K562 (cell line): ENCODE data around the gene TRIM27. TPM values are rescaled to one million over a fixed set of nuclear protein-coding genes. Genes with fewer than 3 reads are reported as not detected.
A peak's percentile ranks its signal among the peaks of the same experiment; 100 is the strongest.

Experiments used
- ARID3A ChIP-seq: IDR thresholded peaks from 2 replicates; pipeline ENCODE4 v1.6.1; 2012; ENCODE audit warnings: low read depth, low read length, improper control_type of control experiment, borderline replicate concordance
- BDP1 ChIP-seq: IDR thresholded peaks from 3 replicates; pipeline ENCODE4 v1.6.1; 2011; ENCODE audit not compliant: insufficient read length, insufficient read depth
- CBX3 ChIP-seq, 2 experiments: IDR thresholded peaks; 1 replicate in 1 of 2; 2 replicates in 1 of 2; pipeline ENCODE4 v1.6.1; 2012; ENCODE audit warnings: inconsistent platforms in 2 of 2, low read length in 2 of 2, borderline replicate concordance in 1 of 2, control low read depth in 1 of 2
- CHD2 ChIP-seq: IDR thresholded peaks from 2 replicates; pipeline ENCODE4 v1.6.1; 2011; ENCODE audit warnings: low read depth, low read length
- MBD2 ChIP-seq: sonication (generic); IDR thresholded peaks from 2 replicates; pipeline ENCODE4 v1.6.1; 2016; ENCODE audit warnings: low read depth, borderline replicate concordance
- MCM3 ChIP-seq: fragments of 450-650 bp; IDR thresholded peaks from 2 replicates; pipeline ENCODE4 v1.6.1; 2016
- NFIC ChIP-seq: fragments of 450-650 bp; IDR thresholded peaks from 2 replicates; pipeline ENCODE4 v1.6.1; 2017; ENCODE audit warnings: mild to moderate bottlenecking, inconsistent platforms
- POLR3A ChIP-seq: IDR thresholded peaks from 2 replicates; pipeline ENCODE4 v1.6.1; 2011; ENCODE audit warnings: borderline replicate concordance, mild to moderate bottlenecking, moderate library complexity; ENCODE audit not compliant: insufficient read length, insufficient read depth; ENCODE audit errors: extremely low read depth
- PPARD ChIP-seq: fragments of 250-450 bp; sonication (Bioruptor Pico); IDR thresholded peaks from 2 replicates; pipeline ENCODE4 v1.8.0; 2022; ENCODE audit warnings: inconsistent platforms, mild to moderate bottlenecking, moderate library complexity
- ZEB2 ChIP-seq: fragments of 450-650 bp; IDR thresholded peaks from 2 replicates; pipeline ENCODE4 v1.6.1; 2016
- ZNF24 ChIP-seq: fragments of 450-650 bp; IDR thresholded peaks from 2 replicates; pipeline ENCODE4 v1.6.1; 2016
- ZNF324 ChIP-seq: fragments of 250-450 bp; sonication (Bioruptor Pico); IDR thresholded peaks from 2 replicates; pipeline ENCODE4 v1.4.0; 2020; ENCODE audit warnings: mild to moderate bottlenecking
- ZNF445 ChIP-seq: fragments of 250-450 bp; sonication (Bioruptor Pico); IDR thresholded peaks from 2 replicates; pipeline ENCODE4 v1.4.0; 2020; ENCODE audit warnings: low read depth, mild to moderate bottlenecking, moderate library complexity
- ZNF77 ChIP-seq: fragments of 250-450 bp; sonication (Bioruptor Pico); IDR thresholded peaks from 2 replicates; pipeline ENCODE4 v1.5.0; 2020
- polyA plus RNA-seq, 8 experiments: library from polyadenylated mRNA; depleted of rRNA in 4 of 8; stranded (reverse) in 5 of 8; unstranded in 3 of 8; fragments of >200 nt; fragmentation: Nextera tagmentation in 2 of 8; fragmentation: Illumina TruSeq in 1 of 8; extraction: Ambion mirVana in 2 of 8; extraction: Trizol in 1 of 8; gene quantifications; 2 replicates each; pipeline versions ENCODE4 v1.2.1 to v1.2.3, GENCODE V29; 2011 to 2014; ENCODE audit warnings: inconsistent platforms in 1 of 8, missing spikeins in 1 of 8
- total RNA-seq, 7 experiments: library from RNA; depleted of rRNA in 6 of 7; stranded (reverse); fragments of >200 nt in 6 of 7; fragmentation: Illumina TruSeq in 2 of 7; extraction: Trizol in 2 of 7; gene quantifications; 2 replicates each; pipeline versions ENCODE4 v1.2.1 to v1.2.3, GENCODE V29; 2011 to 2021; ENCODE audit warnings: low replicate concordance in 1 of 7
- TF ChIP-seq, protein P1 (sequence below): fragments of 450-650 bp; IDR thresholded peaks from 2 replicates; pipeline ENCODE4 v1.6.1; 2016; ENCODE audit warnings: mild to moderate bottlenecking
- TF ChIP-seq, protein P2 (sequence below): fragments of 450-650 bp; IDR thresholded peaks from 2 replicates; pipeline ENCODE4 v1.6.1; 2016
- TF ChIP-seq, protein P3 (sequence below): IDR thresholded peaks from 3 replicates; pipeline ENCODE4 v1.6.1; 2011; ENCODE audit warnings: borderline replicate concordance, mild to moderate bottlenecking, moderate library complexity; ENCODE audit not compliant: insufficient read length; ENCODE audit errors: extremely low read depth
- TF ChIP-seq, protein P4 (sequence below), 3 experiments: IDR thresholded peaks in 2 of 3; conservative IDR thresholded peaks in 1 of 3; 2 replicates each; pipeline ENCODE4 v1.5.1; 2011 to 2012; ENCODE audit warnings: low read length in 3 of 3, mild to moderate bottlenecking in 3 of 3, control low read depth in 2 of 3, improper control_type of control experiment in 1 of 3, inconsistent platforms in 1 of 3, low read depth in 1 of 3, mixed read lengths in 1 of 3, moderate library complexity in 1 of 3; ENCODE audit not compliant: insufficient read depth in 2 of 3

The TRIM27 gene
- total and polyA plus RNA-seq, 9 of the 15 experiments (the other 6 are each of a cell fraction or from before 2014, with no cell fraction given): 37.7 to 235 (median 122) TPM

DNA sequence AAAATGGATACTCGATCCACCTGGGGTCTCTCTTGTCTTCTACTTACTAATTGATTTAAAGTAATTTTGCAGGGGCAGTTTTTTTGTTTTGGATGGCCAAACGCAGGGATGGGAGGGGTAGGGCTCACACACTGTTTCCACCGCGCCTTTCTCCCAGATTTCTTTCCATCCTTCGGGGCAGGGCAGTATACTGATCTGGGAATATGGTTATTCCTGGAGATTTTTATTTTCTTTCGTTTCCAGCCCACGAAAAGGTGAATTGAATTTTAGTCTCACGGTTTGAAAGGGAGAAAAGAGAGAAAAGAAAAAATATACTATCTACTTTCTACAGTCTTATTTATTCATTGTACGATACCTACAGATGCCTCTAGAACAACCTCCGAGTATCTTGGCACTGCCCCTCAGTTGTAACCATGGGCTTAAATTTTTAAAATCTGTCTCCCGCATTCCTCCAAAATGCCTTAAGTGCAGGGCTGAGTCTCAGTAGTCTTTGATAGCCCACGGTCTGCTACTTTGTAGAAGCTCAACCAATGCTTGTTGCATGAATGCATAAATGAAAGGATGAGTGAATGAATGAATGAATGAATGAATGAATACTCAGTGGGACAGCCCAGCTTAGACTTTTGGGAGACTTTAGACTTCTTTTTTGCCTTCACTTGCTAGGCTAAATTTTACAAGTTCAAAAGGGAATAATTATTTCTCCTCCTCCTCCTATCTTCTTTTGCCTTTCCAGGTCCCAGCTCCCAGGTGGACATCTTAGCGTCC, 18.1 kb upstream of the TRIM27 start (continued):
- TF ChIP-seq, protein P1, sequence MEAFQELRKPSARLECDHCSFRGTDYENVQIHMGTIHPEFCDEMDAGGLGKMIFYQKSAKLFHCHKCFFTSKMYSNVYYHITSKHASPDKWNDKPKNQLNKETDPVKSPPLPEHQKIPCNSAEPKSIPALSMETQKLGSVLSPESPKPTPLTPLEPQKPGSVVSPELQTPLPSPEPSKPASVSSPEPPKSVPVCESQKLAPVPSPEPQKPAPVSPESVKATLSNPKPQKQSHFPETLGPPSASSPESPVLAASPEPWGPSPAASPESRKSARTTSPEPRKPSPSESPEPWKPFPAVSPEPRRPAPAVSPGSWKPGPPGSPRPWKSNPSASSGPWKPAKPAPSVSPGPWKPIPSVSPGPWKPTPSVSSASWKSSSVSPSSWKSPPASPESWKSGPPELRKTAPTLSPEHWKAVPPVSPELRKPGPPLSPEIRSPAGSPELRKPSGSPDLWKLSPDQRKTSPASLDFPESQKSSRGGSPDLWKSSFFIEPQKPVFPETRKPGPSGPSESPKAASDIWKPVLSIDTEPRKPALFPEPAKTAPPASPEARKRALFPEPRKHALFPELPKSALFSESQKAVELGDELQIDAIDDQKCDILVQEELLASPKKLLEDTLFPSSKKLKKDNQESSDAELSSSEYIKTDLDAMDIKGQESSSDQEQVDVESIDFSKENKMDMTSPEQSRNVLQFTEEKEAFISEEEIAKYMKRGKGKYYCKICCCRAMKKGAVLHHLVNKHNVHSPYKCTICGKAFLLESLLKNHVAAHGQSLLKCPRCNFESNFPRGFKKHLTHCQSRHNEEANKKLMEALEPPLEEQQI: no peak; the same call in 1 of the 2 replicates
- TF ChIP-seq ZNF445 (CRISPR knock-in tag) (0 out of 2 replicates have a peak, but pooled peaks have one; percentile 48), BDP1 (peak; percentile 51), POLR3A (peak; percentile 83), MBD2 (no peak), ZNF24 (peak; percentile 99), ZNF324 (CRISPR knock-in tag) (no peak), ZEB2 (no peak), ARID3A (peak; percentile 91; the same call in 1 of the 2 replicates), PPARD (CRISPR knock-in tag) (no peak), NFIC (0 out of 2 replicates have a peak, but pooled peaks have one; percentile 70), ZNF77 (no peak), CBX3 (IDR thresholded peaks at IDR 0.05; ENCODE audit: borderline replicate concordance in 1 of 2, low read length in 2 of 2) (no peak), CHD2 (no peak), MCM3 (no peak)
- TF ChIP-seq, protein P2, sequence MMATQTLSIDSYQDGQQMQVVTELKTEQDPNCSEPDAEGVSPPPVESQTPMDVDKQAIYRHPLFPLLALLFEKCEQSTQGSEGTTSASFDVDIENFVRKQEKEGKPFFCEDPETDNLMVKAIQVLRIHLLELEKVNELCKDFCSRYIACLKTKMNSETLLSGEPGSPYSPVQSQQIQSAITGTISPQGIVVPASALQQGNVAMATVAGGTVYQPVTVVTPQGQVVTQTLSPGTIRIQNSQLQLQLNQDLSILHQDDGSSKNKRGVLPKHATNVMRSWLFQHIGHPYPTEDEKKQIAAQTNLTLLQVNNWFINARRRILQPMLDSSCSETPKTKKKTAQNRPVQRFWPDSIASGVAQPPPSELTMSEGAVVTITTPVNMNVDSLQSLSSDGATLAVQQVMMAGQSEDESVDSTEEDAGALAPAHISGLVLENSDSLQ: no peak
- TF ChIP-seq, protein P3, sequence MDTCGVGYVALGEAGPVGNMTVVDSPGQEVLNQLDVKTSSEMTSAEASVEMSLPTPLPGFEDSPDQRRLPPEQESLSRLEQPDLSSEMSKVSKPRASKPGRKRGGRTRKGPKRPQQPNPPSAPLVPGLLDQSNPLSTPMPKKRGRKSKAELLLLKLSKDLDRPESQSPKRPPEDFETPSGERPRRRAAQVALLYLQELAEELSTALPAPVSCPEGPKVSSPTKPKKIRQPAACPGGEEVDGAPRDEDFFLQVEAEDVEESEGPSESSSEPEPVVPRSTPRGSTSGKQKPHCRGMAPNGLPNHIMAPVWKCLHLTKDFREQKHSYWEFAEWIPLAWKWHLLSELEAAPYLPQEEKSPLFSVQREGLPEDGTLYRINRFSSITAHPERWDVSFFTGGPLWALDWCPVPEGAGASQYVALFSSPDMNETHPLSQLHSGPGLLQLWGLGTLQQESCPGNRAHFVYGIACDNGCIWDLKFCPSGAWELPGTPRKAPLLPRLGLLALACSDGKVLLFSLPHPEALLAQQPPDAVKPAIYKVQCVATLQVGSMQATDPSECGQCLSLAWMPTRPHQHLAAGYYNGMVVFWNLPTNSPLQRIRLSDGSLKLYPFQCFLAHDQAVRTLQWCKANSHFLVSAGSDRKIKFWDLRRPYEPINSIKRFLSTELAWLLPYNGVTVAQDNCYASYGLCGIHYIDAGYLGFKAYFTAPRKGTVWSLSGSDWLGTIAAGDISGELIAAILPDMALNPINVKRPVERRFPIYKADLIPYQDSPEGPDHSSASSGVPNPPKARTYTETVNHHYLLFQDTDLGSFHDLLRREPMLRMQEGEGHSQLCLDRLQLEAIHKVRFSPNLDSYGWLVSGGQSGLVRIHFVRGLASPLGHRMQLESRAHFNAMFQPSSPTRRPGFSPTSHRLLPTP: no peak
- TF ChIP-seq, protein P4, sequence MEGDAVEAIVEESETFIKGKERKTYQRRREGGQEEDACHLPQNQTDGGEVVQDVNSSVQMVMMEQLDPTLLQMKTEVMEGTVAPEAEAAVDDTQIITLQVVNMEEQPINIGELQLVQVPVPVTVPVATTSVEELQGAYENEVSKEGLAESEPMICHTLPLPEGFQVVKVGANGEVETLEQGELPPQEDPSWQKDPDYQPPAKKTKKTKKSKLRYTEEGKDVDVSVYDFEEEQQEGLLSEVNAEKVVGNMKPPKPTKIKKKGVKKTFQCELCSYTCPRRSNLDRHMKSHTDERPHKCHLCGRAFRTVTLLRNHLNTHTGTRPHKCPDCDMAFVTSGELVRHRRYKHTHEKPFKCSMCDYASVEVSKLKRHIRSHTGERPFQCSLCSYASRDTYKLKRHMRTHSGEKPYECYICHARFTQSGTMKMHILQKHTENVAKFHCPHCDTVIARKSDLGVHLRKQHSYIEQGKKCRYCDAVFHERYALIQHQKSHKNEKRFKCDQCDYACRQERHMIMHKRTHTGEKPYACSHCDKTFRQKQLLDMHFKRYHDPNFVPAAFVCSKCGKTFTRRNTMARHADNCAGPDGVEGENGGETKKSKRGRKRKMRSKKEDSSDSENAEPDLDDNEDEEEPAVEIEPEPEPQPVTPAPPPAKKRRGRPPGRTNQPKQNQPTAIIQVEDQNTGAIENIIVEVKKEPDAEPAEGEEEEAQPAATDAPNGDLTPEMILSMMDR (IDR thresholded peaks at IDR 0.05 in 2 of 3, conservative IDR thresholded peaks at IDR 0.05 in 1 of 3; ENCODE audit: insufficient read depth in 2 of 3, low read depth in 1 of 3, low read length in 3 of 3): 0 out of 6 replicates have a peak, but pooled peaks of 1 of the 3 experiments have one; percentile 21
